ENCODE measurements around the gene TRIM9.

Gene TRIM9

GRCh38 chr14:51056421-51056820 lies 38.5 kb downstream of the TRIM9 start:
- TF ChIP-seq ESRRG (CRISPR knock-in tag; IDR thresholded peaks at IDR 0.05), result no peak
- no peak for TF ChIP-seq SNAI2 (CRISPR knock-in tag; IDR thresholded peaks at IDR 0.05)
- no peak for TF ChIP-seq RARB (CRISPR knock-in tag; IDR thresholded peaks at IDR 0.05)
- TF ChIP-seq ZNF70 (CRISPR knock-in tag; IDR thresholded peaks at IDR 0.05), result no peak
- TF ChIP-seq, protein P1, sequence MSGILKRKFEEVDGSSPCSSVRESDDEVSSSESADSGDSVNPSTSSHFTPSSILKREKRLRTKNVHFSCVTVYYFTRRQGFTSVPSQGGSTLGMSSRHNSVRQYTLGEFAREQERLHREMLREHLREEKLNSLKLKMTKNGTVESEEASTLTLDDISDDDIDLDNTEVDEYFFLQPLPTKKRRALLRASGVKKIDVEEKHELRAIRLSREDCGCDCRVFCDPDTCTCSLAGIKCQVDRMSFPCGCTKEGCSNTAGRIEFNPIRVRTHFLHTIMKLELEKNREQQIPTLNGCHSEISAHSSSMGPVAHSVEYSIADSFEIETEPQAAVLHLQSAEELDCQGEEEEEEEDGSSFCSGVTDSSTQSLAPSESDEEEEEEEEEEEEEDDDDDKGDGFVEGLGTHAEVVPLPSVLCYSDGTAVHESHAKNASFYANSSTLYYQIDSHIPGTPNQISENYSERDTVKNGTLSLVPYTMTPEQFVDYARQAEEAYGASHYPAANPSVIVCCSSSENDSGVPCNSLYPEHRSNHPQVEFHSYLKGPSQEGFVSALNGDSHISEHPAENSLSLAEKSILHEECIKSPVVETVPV (CRISPR knock-in tag; IDR thresholded peaks at IDR 0.05), result no peak
- no peak for TF ChIP-seq TOX (CRISPR knock-in tag; IDR thresholded peaks at IDR 0.05; ENCODE audit: borderline replicate concordance)
- no peak for TF ChIP-seq ZNF565 (CRISPR knock-in tag; conservative IDR thresholded peaks at IDR 0.05; ENCODE audit: low read depth)
- TF ChIP-seq PATZ1 (CRISPR knock-in tag; IDR thresholded peaks at IDR 0.05; ENCODE audit: borderline replicate concordance), result no peak
- TF ChIP-seq OSR1 (CRISPR knock-in tag; IDR thresholded peaks at IDR 0.05), result no peak
- no peak for TF ChIP-seq CSDC2 (CRISPR knock-in tag; IDR thresholded peaks at IDR 0.05)
- no peak for TF ChIP-seq GLIS3 (CRISPR knock-in tag; IDR thresholded peaks at IDR 0.05)
- TF ChIP-seq ZC3H10 (CRISPR knock-in tag; IDR thresholded peaks at IDR 0.05), result no peak
- no peak for TF ChIP-seq ZNF8 (CRISPR knock-in tag; IDR thresholded peaks at IDR 0.05)
- ATAC-seq, result no peak; the same call in 2 of the 3 replicates

DNA sequence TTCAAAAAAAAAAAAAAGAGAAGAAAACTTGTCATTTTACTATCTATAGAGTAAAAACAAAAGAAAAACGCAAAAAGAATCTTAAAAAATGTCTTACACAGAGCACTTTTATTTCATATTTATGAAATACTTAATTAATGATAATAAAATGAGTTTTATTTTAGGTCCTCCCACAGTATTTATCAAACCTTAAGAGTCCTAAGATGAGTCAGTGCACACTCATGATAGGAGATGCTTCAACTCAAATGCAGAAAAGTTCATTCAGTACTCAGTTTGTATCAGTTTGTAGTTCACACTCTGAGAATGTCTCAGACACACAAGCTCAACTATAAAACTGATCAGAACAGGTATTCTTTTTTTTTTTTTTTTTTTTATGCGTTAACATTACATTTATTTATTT lies 41.7 kb downstream of the TRIM9 start:
- no peak for ATAC-seq
- TF ChIP-seq ESRRG (CRISPR knock-in tag; IDR thresholded peaks at IDR 0.05) (no peak), ZC3H10 (CRISPR knock-in tag; IDR thresholded peaks at IDR 0.05) (no peak), ISL1 (CRISPR knock-in tag; IDR thresholded peaks at IDR 0.05) (no peak)
- TF ChIP-seq, protein P1 (CRISPR knock-in tag; IDR thresholded peaks at IDR 0.05), result no peak
- TF ChIP-seq, protein P2, sequence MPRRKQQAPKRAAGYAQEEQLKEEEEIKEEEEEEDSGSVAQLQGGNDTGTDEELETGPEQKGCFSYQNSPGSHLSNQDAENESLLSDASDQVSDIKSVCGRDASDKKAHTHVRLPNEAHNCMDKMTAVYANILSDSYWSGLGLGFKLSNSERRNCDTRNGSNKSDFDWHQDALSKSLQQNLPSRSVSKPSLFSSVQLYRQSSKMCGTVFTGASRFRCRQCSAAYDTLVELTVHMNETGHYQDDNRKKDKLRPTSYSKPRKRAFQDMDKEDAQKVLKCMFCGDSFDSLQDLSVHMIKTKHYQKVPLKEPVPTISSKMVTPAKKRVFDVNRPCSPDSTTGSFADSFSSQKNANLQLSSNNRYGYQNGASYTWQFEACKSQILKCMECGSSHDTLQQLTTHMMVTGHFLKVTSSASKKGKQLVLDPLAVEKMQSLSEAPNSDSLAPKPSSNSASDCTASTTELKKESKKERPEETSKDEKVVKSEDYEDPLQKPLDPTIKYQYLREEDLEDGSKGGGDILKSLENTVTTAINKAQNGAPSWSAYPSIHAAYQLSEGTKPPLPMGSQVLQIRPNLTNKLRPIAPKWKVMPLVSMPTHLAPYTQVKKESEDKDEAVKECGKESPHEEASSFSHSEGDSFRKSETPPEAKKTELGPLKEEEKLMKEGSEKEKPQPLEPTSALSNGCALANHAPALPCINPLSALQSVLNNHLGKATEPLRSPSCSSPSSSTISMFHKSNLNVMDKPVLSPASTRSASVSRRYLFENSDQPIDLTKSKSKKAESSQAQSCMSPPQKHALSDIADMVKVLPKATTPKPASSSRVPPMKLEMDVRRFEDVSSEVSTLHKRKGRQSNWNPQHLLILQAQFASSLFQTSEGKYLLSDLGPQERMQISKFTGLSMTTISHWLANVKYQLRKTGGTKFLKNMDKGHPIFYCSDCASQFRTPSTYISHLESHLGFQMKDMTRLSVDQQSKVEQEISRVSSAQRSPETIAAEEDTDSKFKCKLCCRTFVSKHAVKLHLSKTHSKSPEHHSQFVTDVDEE (CRISPR knock-in tag; IDR thresholded peaks at IDR 0.05), result no peak

GRCh38 chr14:51044961-51045360 lies 49.9 kb downstream of the TRIM9 start:
- TF ChIP-seq, protein P1 (CRISPR knock-in tag; IDR thresholded peaks at IDR 0.05), result no peak
- TF ChIP-seq ZNF70 (CRISPR knock-in tag; IDR thresholded peaks at IDR 0.05) (no peak), ISL1 (CRISPR knock-in tag; IDR thresholded peaks at IDR 0.05) (no peak)
- no peak for ATAC-seq

DNA sequence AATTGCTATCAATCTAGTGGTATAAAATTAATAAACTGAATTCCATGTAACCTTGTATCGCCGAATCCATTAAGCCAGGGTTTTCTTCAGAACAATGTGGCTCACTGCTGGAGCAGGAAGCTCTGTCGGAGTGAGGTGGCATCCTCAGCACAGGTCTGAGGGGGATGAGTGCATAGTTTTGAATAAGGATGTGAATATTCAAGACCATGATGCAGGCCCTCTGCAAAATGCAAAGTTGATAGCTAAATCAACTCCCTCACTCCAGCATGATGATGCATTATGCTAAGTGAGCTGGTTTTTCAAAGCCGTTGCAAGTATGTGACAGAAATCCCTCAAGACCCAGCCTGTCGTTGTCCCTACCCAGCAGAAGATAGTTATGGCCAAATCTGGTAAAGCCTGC lies 53.0 kb downstream of the TRIM9 start:
- ATAC-seq, result no peak
- no peak for TF ChIP-seq CSDC2 (CRISPR knock-in tag; IDR thresholded peaks at IDR 0.05)

GRCh38 chr14:51041108-51041531 lies 53.8 kb downstream of the TRIM9 start:
- ATAC-seq, result no peak
- no peak for TF ChIP-seq CSDC2 (CRISPR knock-in tag; IDR thresholded peaks at IDR 0.05)
- no peak for TF ChIP-seq GLIS3 (CRISPR knock-in tag; IDR thresholded peaks at IDR 0.05)
- TF ChIP-seq, protein P3, sequence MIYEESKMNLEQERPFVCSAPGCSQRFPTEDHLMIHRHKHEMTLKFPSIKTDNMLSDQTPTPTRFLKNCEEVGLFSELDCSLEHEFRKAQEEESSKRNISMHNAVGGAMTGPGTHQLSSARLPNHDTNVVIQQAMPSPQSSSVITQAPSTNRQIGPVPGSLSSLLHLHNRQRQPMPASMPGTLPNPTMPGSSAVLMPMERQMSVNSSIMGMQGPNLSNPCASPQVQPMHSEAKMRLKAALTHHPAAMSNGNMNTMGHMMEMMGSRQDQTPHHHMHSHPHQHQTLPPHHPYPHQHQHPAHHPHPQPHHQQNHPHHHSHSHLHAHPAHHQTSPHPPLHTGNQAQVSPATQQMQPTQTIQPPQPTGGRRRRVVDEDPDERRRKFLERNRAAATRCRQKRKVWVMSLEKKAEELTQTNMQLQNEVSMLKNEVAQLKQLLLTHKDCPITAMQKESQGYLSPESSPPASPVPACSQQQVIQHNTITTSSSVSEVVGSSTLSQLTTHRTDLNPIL (CRISPR knock-in tag; IDR thresholded peaks at IDR 0.05; ENCODE audit: low read depth), result no peak
- no peak for TF ChIP-seq ZFP3 (CRISPR knock-in tag; IDR thresholded peaks at IDR 0.05)
- no peak for TF ChIP-seq ZC3H10 (CRISPR knock-in tag; IDR thresholded peaks at IDR 0.05)
- no peak for TF ChIP-seq ZFP30 (CRISPR knock-in tag; IDR thresholded peaks at IDR 0.05)
- TF ChIP-seq, protein P2 (CRISPR knock-in tag; IDR thresholded peaks at IDR 0.05), result no peak
- TF ChIP-seq, protein P4, sequence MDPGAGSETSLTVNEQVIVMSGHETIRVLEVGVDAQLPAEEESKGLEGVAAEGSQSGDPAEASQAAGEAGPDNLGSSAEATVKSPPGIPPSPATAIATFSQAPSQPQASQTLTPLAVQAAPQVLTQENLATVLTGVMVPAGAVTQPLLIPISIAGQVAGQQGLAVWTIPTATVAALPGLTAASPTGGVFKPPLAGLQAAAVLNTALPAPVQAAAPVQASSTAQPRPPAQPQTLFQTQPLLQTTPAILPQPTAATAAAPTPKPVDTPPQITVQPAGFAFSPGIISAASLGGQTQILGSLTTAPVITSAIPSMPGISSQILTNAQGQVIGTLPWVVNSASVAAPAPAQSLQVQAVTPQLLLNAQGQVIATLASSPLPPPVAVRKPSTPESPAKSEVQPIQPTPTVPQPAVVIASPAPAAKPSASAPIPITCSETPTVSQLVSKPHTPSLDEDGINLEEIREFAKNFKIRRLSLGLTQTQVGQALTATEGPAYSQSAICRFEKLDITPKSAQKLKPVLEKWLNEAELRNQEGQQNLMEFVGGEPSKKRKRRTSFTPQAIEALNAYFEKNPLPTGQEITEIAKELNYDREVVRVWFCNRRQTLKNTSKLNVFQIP (CRISPR knock-in tag; IDR thresholded peaks at IDR 0.05; ENCODE audit: borderline replicate concordance, low read depth), result no peak
- TF ChIP-seq RARB (CRISPR knock-in tag; IDR thresholded peaks at IDR 0.05), result no peak
